HCT116 (cell line): Measurements from ENCODE around the gene MGAT4C. TPM values are rescaled to one million over a fixed set of nuclear protein-coding genes. Genes with fewer than 3 reads are reported as not detected.

Source experiments
- ATAC-seq: fragments of 200-7000 bp; cut with Tn5 transposase; 2 replicates; pipeline ENCODE4 v1.9.1; 2020; ENCODE audit warnings: mild to moderate bottlenecking, moderate library complexity
- BruUV-seq: library from RNA; stranded (reverse); fragments of 400-500 nt; replicated peaks from 2 replicates; lab custom pipeline; 2021; lab: Mats Ljungman, UMichigan
- CTCF ChIA-PET: fragments of 300-600 bp; sonication (Branson Sonifier 250); formaldehyde crosslinking; loops from one replicate; lab custom pipeline; 2021; ENCODE audit warnings: antibody characterized with exemption; lab: Charles Lee
- POLR2A ChIA-PET: fragments of 300-600, 350-600 bp; sonication (Branson Sonifier 250); formaldehyde crosslinking; loops from one replicate; lab custom pipeline; 2021; ENCODE audit warnings: antibody characterized with exemption; lab: Charles Lee
- RAD21 ChIA-PET, 2 experiments: fragments of 300-600 bp; sonication (Branson Sonifier 250); formaldehyde crosslinking; loops; one replicate each; lab custom pipeline; 2023; ENCODE audit warnings: low total read pairs in 2 of 2; ENCODE audit not compliant: uncharacterized antibody in 2 of 2, unreplicated experiment in 2 of 2, low non-redundant PET in 1 of 2; lab: Charles Lee
- DNase-seq: peaks from one replicate; pipeline ENCODE4 v3.0.0-alpha.2; 2010; ENCODE audit warnings: low read depth, low spot score
- H2AFZ ChIP-seq: fragments of 200-600 bp; shearing (Covaris generic), sonication (generic); 2 replicates; pipeline ENCODE4 v1.6.1; 2017; ENCODE audit warnings: low read depth, mixed run types, mixed read lengths, antibody characterized with exemption, low read length; ENCODE audit not compliant: poor library complexity, severe bottlenecking
- H3K27ac ChIP-seq: 2 replicates; pipeline ENCODE4 v1.5.1; 2012; ENCODE audit warnings: low read depth, low read length
- H3K27me3 ChIP-seq: fragments of 200-600 bp; sonication (generic); 2 replicates; pipeline ENCODE4 v1.6.1; 2016; ENCODE audit warnings: mixed run types, low read length, mixed read lengths; ENCODE audit not compliant: insufficient read depth
- H3K36me3 ChIP-seq, 2 experiments: fragments of 200-500 bp in 1 of 2; fragments of 200-600 bp in 1 of 2; sonication (Bioruptor generic) in 1 of 2; sonication (generic) in 1 of 2; 2 replicates each; pipeline versions ENCODE4 v1.5.1 to v1.6.1; 2014 to 2016; ENCODE audit warnings: low read length in 2 of 2, inconsistent platforms in 1 of 2, mixed read lengths in 1 of 2, mixed run types in 1 of 2; ENCODE audit not compliant: insufficient read depth in 2 of 2, control insufficient read depth in 1 of 2
- H3K4me1 ChIP-seq, 2 experiments: fragments of 200-600 bp in 1 of 2; sonication (generic) in 1 of 2; 2 replicates each; pipeline versions ENCODE4 v1.5.1 to v1.6.1; 2012 to 2017; ENCODE audit warnings: low read length in 2 of 2, inconsistent platforms in 1 of 2, mild to moderate bottlenecking in 1 of 2, mixed read lengths in 1 of 2, mixed run types in 1 of 2, moderate library complexity in 1 of 2; ENCODE audit not compliant: insufficient read depth in 2 of 2, control insufficient read depth in 1 of 2
- H3K4me2 ChIP-seq: fragments of 200-600 bp; sonication (generic); 2 replicates; pipeline ENCODE4 v1.6.1; 2017; ENCODE audit warnings: mixed run types, low read length, mixed read lengths
- H3K4me3 ChIP-seq, 2 experiments: fragments of 200-600 bp in 1 of 2; sonication (generic) in 1 of 2; replicated peaks in 1 of 2; 2 replicates each; pipeline ENCODE4 v1.5.1; 2011 to 2016; ENCODE audit warnings: low read length in 2 of 2, control low read depth in 1 of 2, low read depth in 1 of 2, mild to moderate bottlenecking in 1 of 2, mixed read lengths in 1 of 2, mixed run types in 1 of 2
- H3K79me2 ChIP-seq: fragments of 200-600 bp; sonication (generic); 2 replicates; pipeline ENCODE4 v1.6.1; 2017; ENCODE audit warnings: mild to moderate bottlenecking, mixed run types, low read length, moderate library complexity, mixed read lengths; ENCODE audit not compliant: insufficient read depth
- H3K9ac ChIP-seq: fragments of 200-600 bp; sonication (generic); 2 replicates; pipeline ENCODE4 v1.6.1; 2016; ENCODE audit warnings: low read length, mixed read lengths
- H3K9me2 ChIP-seq: fragments of 200-600 bp; sonication (generic), shearing (Covaris generic); 2 replicates; pipeline ENCODE4 v1.6.1; 2017; ENCODE audit warnings: mixed run types, mild to moderate bottlenecking, moderate library complexity; ENCODE audit not compliant: insufficient read depth
- H3K9me3 ChIP-seq, 2 experiments: fragments of 200-500 bp in 1 of 2; fragments of 200-600 bp in 1 of 2; sonication (Bioruptor generic) in 1 of 2; sonication (generic) in 1 of 2; 2 replicates each; pipeline ENCODE4 v1.6.1; 2014 to 2017; ENCODE audit warnings: low read length in 2 of 2, mixed read lengths in 2 of 2, inconsistent platforms in 1 of 2, low read depth in 1 of 2, mild to moderate bottlenecking in 1 of 2, mixed run types in 1 of 2, moderate library complexity in 1 of 2; ENCODE audit not compliant: control insufficient read depth in 1 of 2, insufficient read depth in 1 of 2
- H4K20me1 ChIP-seq: fragments of 200-600 bp; sonication (generic), shearing (Covaris generic); 2 replicates; pipeline ENCODE4 v1.6.1; 2017; ENCODE audit warnings: mixed run types, mild to moderate bottlenecking, moderate library complexity; ENCODE audit not compliant: insufficient read depth
- CEBPB ChIP-seq: IDR thresholded peaks from 2 replicates; pipeline ENCODE4 v1.6.1; 2012; ENCODE audit warnings: low read depth
- EGR1 ChIP-seq: IDR thresholded peaks from 2 replicates; pipeline ENCODE4 v1.6.1; 2012; ENCODE audit warnings: low read depth
- EZH2 ChIP-seq: fragments of 200-600 bp; sonication (generic); IDR thresholded peaks from 2 replicates; pipeline ENCODE4 v1.6.1; 2017; ENCODE audit warnings: antibody characterized with exemption, mixed run types
- EZH2phosphoT487 ChIP-seq: fragments of 200-600 bp; IDR thresholded peaks from 2 replicates; pipeline ENCODE4 v1.6.1; 2018; ENCODE audit warnings: antibody characterized with exemption, borderline replicate concordance
- FOSL1 ChIP-seq: IDR thresholded peaks from 2 replicates; pipeline ENCODE4 v1.6.1; 2012; ENCODE audit warnings: low read depth
- JUND ChIP-seq: IDR thresholded peaks from 2 replicates; pipeline ENCODE4 v1.6.1; 2012
- POLR2AphosphoS5 ChIP-seq: IDR thresholded peaks from 2 replicates; pipeline ENCODE4 v1.6.1; 2011; ENCODE audit warnings: mild to moderate bottlenecking, low read depth, low read length, moderate library complexity
- REST ChIP-seq: IDR thresholded peaks from 2 replicates; pipeline ENCODE4 v1.6.1; 2012; ENCODE audit warnings: low read depth
- SIN3A ChIP-seq: IDR thresholded peaks from 2 replicates; pipeline ENCODE4 v1.6.1; 2012; ENCODE audit warnings: low read depth
- SRF ChIP-seq: IDR thresholded peaks from 2 replicates; pipeline ENCODE4 v1.6.1; 2012; ENCODE audit warnings: low read depth
- TCF7L2 ChIP-seq: IDR thresholded peaks from 2 replicates; pipeline ENCODE4 v1.7.0; 2011; ENCODE audit warnings: borderline replicate concordance, inconsistent platforms; ENCODE audit not compliant: insufficient read depth, insufficient read length; ENCODE audit errors: extremely low read depth
- YY1 ChIP-seq: IDR thresholded peaks from 2 replicates; pipeline ENCODE4 v1.6.1; 2011; ENCODE audit warnings: low read length, low read depth, moderate library complexity, mild to moderate bottlenecking; ENCODE audit not compliant: insufficient replicate concordance; ENCODE audit errors: extremely low read depth
- intact Hi-C: fragments of 100-400 bp; cut with micrococcal nuclease; formaldehyde crosslinking; loops from 2 replicates; pipeline ENCODE4 v1.10.0; 2022
- total RNA-seq: library from RNA; stranded (reverse); gene quantifications from one replicate; pipeline ENCODE4 v1.2.1, GENCODE V29; 2021; ENCODE audit not compliant: unreplicated experiment

Gene MGAT4C
- total RNA-seq, 1 experiment from 2014 or later: not detected

- no peak for DNase-seq
- no TSS peak for BruUV-seq
- Histone ChIP-seq H3K4me3 (no peak overlapping the region), H3K9ac (no peak overlapping the region), H3K4me2 (no peak overlapping the region), H3K4me1 (no peaks in the 10 kb centered on the region), H3K27ac (no peak overlapping the region), H3K79me2 (no peaks in the 10 kb centered on the region), H2AFZ (no peak overlapping the region), H3K36me3 (no peaks in the 10 kb centered on the region), H3K9me2 (no peaks in the 10 kb centered on the region), H3K9me3 (no peaks in the 10 kb centered on the region), H3K27me3 (no peaks in the 10 kb centered on the region), H4K20me1 (no peaks in the 10 kb centered on the region)
- ATAC-seq: no peak
- ChIA-PET CTCF (no interaction called here), RAD21 (no interaction called here), POLR2A (no interaction called here)
- intact Hi-C loops: no loop called here
- TF ChIP-seq TCF7L2 (no peak), REST (no peak), EZH2 (no peak), JUND (no peak), SRF (no peak), CEBPB (no peak)
These were observed 159.0 kb downstream of the MGAT4C start for GRCh38 chr12:86097161-86097560.

- Histone ChIP-seq H3K27me3 (no peaks in the 10 kb centered on the region), H3K36me3 (no peaks in the 10 kb centered on the region), H2AFZ (no peak overlapping the region), H3K9me2 (no peaks in the 10 kb centered on the region), H3K79me2 (no peaks in the 10 kb centered on the region), H3K4me2 (no peak overlapping the region), H3K9me3 (no peaks in the 10 kb centered on the region), H3K9ac (no peak overlapping the region), H3K27ac (no peak overlapping the region), H3K4me1 (no peaks in the 10 kb centered on the region), H3K4me3 (no peak overlapping the region), H4K20me1 (no peaks in the 10 kb centered on the region)
- DNase-seq: no peak
- no peak for ATAC-seq
- BruUV-seq: no TSS peak
- CTCF ChIA-PET: no interaction called here
- POLR2A ChIA-PET: no interaction called here
- RAD21 ChIA-PET: no interaction called here
- intact Hi-C loops: no loop called here
- TF ChIP-seq EZH2phosphoT487 (no peak), YY1 (no peak), JUND (no peak), SIN3A (no peak), POLR2AphosphoS5 (no peak), FOSL1 (no peak), EGR1 (no peak), REST (no peak)
These were observed 164.5 kb downstream of the MGAT4C start for GRCh38 chr12:86091681-86092080.
